ENCODE measurements around the gene KIF5B. TPM values are rescaled to one million over a fixed set of nuclear protein-coding genes. Genes with fewer than 3 reads are reported as not detected.
"Not testable (repeated sequence)": the region's sequence is repeated elsewhere in the genome, so short reads cannot be mapped to it uniquely, and the experiment has no call there.

KIF5B gene
- total RNA-seq, result 145 TPM

GRCh38 chr10:32056136-32057035 lies at the start of gene KIF5B:
TSS of gene KIF5B (minus strand) at chr10:32056425. CDS start at chr10:32055973, 452 bp downstream.
- peak; percentile 83 for DNase-seq

- DNase-seq, result no peak
Observed at GRCh38 chr10:32105782-32106382, 49.7 kb upstream of the KIF5B start.

- no peak for DNase-seq
Observed at GRCh38 chr10:32104622-32105509, 48.6 kb upstream of the KIF5B start.

- DNase-seq, result no peak
Observed at GRCh38 chr10:32104181-32104580, 48.0 kb upstream of the KIF5B start.

GRCh38 chr10:32103721-32104120 lies 47.5 kb upstream of the KIF5B start:
- DNase-seq, result no peak

GRCh38 chr10:32098566-32099259 lies 42.5 kb upstream of the KIF5B start:
- not testable (repeated sequence) for DNase-seq

GRCh38 chr10:32095116-32095733 lies 39.0 kb upstream of the KIF5B start:
- no peak for DNase-seq

- DNase-seq, result no peak
Observed at GRCh38 chr10:32093650-32094049, 37.4 kb upstream of the KIF5B start.

- no peak for DNase-seq
Observed at GRCh38 chr10:32091046-32091445, 34.8 kb upstream of the KIF5B start.

GRCh38 chr10:32084185-32084851 lies 28.1 kb upstream of the KIF5B start:
- no peak for DNase-seq

GRCh38 chr10:32077896-32078485 lies 21.8 kb upstream of the KIF5B start:
- DNase-seq, result no peak

- DNase-seq, result no peak
Observed at GRCh38 chr10:32073659-32074058, 17.4 kb upstream of the KIF5B start.

GRCh38 chr10:32073128-32073527 lies 16.9 kb upstream of the KIF5B start:
- DNase-seq, result no peak

- DNase-seq, result no peak
Observed at GRCh38 chr10:32072025-32072800, 16.0 kb upstream of the KIF5B start.

- no peak for DNase-seq
Observed at GRCh38 chr10:32070645-32071044, 14.4 kb upstream of the KIF5B start.

GRCh38 chr10:32068569-32068968 lies 12.3 kb upstream of the KIF5B start:
- DNase-seq, result no peak

- not testable (repeated sequence) for DNase-seq
Observed at GRCh38 chr10:32067931-32068330, 11.7 kb upstream of the KIF5B start.

GRCh38 chr10:32065856-32066255 lies 9.6 kb upstream of the KIF5B start:
- no peak for DNase-seq

- no peak for DNase-seq
Observed at GRCh38 chr10:32061440-32061839, 5.2 kb upstream of the KIF5B start.

GRCh38 chr10:32060347-32060746 lies 4.1 kb upstream of the KIF5B start:
- DNase-seq, result no peak
